GM19328 (cell line): Measurements from ENCODE around the gene TMEM263.

Experiments used
- ATAC-seq: cut with Tn5 transposase; IDR thresholded peaks from one replicate; pipeline ENCODE4 v1.9.1; 2021; ENCODE audit warnings: mild to moderate bottlenecking, moderate library complexity; ENCODE audit not compliant: unreplicated experiment

TMEM263 gene

GRCh38 chr12:106947461-106947860 is 8.2 kb upstream of the TMEM263 start:
- no peak for ATAC-seq

GRCh38 chr12:106950591-106950990 is 5.1 kb upstream of the TMEM263 start:
- ATAC-seq = no peak

GRCh38 chr12:106953352-106954250 is 2.1 kb upstream of the TMEM263 start:
- ATAC-seq = no peak

GRCh38 chr12:106954462-106955376 is 988 bp upstream of the TMEM263 start:
- peak; percentile 13 for ATAC-seq

GRCh38 chr12:106956048-106956578 is 406 bp downstream of the TMEM263 start:
- ATAC-seq = peak; percentile 29

- ATAC-seq = no peak
Observed at GRCh38 chr12:106957583-106957982, 1.9 kb downstream of the TMEM263 start.

- no peak for ATAC-seq
Observed at GRCh38 chr12:106960443-106960842, 4.7 kb downstream of the TMEM263 start.

- ATAC-seq = no peak
Observed at GRCh38 chr12:106962286-106962685, 6.6 kb downstream of the TMEM263 start.

GRCh38 chr12:106964526-106964925 is 8.8 kb downstream of the TMEM263 start:
- no peak for ATAC-seq

- ATAC-seq = no peak
Observed at GRCh38 chr12:106971065-106971464, 15.4 kb downstream of the TMEM263 start.

GRCh38 chr12:106973545-106973944 is 17.8 kb downstream of the TMEM263 start:
- ATAC-seq = no peak

- ATAC-seq = no peak
Observed at GRCh38 chr12:106974511-106974910, 18.8 kb downstream of the TMEM263 start.

GRCh38 chr12:106975098-106975497 is 19.4 kb downstream of the TMEM263 start:
- ATAC-seq = no peak

- no peak for ATAC-seq
Observed at GRCh38 chr12:106975993-106976658, 20.4 kb downstream of the TMEM263 start.

GRCh38 chr12:106976668-106977067 is 21.0 kb downstream of the TMEM263 start:
- ATAC-seq = no peak

GRCh38 chr12:106978035-106978800 is 22.5 kb downstream of the TMEM263 start:
- ATAC-seq = no peak

- ATAC-seq = no peak
Observed at GRCh38 chr12:106980944-106981343, 25.2 kb downstream of the TMEM263 start.

- ATAC-seq = no peak
Observed at GRCh38 chr12:106981788-106982187, 26.1 kb downstream of the TMEM263 start.

GRCh38 chr12:106982229-106982628 is 26.5 kb downstream of the TMEM263 start:
- ATAC-seq = no peak

- no peak for ATAC-seq
Observed at GRCh38 chr12:106984588-106985137, 29.0 kb downstream of the TMEM263 start.
